H1 (cell line): Measurements from ENCODE around the gene TRABD.

Experiments
- TEAD4 ChIP-seq: IDR thresholded peaks from 2 replicates; pipeline ENCODE4 v1.6.1; 2012; ENCODE audit warnings: low read depth, low read length, inconsistent platforms, mixed read lengths
- TF ChIP-seq, protein P1 (sequence below), 3 experiments: IDR thresholded peaks; 1 replicate in 2 of 3; 2 replicates in 1 of 3; pipeline versions ENCODE4 v1.5.1 to v1.6.1; 2011; ENCODE audit warnings: low read length in 3 of 3, mild to moderate bottlenecking in 3 of 3, inconsistent platforms in 2 of 3, low read depth in 1 of 3, moderate library complexity in 1 of 3; ENCODE audit not compliant: insufficient read depth in 1 of 3; ENCODE audit errors: control extremely low read depth in 1 of 3

- TF ChIP-seq, protein P1, sequence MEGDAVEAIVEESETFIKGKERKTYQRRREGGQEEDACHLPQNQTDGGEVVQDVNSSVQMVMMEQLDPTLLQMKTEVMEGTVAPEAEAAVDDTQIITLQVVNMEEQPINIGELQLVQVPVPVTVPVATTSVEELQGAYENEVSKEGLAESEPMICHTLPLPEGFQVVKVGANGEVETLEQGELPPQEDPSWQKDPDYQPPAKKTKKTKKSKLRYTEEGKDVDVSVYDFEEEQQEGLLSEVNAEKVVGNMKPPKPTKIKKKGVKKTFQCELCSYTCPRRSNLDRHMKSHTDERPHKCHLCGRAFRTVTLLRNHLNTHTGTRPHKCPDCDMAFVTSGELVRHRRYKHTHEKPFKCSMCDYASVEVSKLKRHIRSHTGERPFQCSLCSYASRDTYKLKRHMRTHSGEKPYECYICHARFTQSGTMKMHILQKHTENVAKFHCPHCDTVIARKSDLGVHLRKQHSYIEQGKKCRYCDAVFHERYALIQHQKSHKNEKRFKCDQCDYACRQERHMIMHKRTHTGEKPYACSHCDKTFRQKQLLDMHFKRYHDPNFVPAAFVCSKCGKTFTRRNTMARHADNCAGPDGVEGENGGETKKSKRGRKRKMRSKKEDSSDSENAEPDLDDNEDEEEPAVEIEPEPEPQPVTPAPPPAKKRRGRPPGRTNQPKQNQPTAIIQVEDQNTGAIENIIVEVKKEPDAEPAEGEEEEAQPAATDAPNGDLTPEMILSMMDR (IDR thresholded peaks at IDR 0.05; ENCODE audit: control extremely low read depth in 1 of 3, insufficient read depth in 1 of 3, low read depth in 1 of 3, low read length in 3 of 3), result no peak
- TF ChIP-seq TEAD4, result no peak
Measured at GRCh38 chr22:50175191-50175461, 10.6 kb upstream of the TRABD start.
